ENCODE data around the gene ACP1. TPM values are rescaled to one million over a fixed set of nuclear protein-coding genes. Genes with fewer than 3 reads are reported as not detected.

ACP1 gene
- total RNA-seq, 6 donors from 2014 or later, result 34.7 to 113 (median 73.7) TPM

DNA sequence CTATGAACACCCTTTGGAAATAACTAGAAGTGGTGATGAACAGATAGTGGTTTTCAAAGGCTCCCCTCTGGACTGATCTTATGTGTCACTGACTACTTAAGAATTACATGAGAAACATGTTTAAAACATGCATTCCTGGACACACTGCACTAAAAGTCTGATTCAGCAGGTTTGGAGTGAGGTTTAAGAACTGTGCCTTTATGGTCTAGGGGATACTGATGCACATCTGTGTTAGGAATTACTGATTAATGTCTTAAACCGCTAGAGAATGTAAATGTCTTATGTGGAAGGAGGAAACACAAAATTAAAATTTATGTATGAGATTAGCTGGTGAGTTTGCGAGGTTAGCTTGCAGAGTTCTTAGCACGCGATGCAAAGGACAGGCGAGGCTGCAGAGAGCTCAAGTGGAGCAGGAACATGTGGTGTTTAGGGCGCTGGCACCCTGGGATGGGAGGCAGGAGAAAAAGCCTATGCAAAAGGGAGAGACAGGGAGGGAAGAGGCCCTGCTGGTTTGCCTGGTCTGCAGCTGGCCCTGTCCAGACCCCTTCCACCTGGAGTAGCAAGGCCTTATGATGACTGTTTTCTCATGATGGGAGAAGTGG lies 12.6 kb upstream of the ACP1 start:
- H3K4me3 ChIP-seq, result no peak overlapping the region
- WGBS, 2 donors, result 95% methylated on average over 6 of the region's 6 CpGs
- peaks cover 0 to 6% (median 6%) of the 10 kb centered on the region in 4 donors for H3K36me3 ChIP-seq
- no peak for TF ChIP-seq EP300 (IDR thresholded peaks at IDR 0.05)
- no peak for TF ChIP-seq POLR2A (IDR thresholded peaks at IDR 0.05)
- no peak for DNase-seq
- no peak overlapping the region for H3K27ac ChIP-seq
- no peak for ATAC-seq (ENCODE audit: low FRiP score in 2 of 2)
- no peaks in the 10 kb centered on the region for H3K4me1 ChIP-seq
- no peaks in the 10 kb centered on the region for H3K27me3 ChIP-seq
- no peaks in the 10 kb centered on the region for H3K9me3 ChIP-seq

DNA sequence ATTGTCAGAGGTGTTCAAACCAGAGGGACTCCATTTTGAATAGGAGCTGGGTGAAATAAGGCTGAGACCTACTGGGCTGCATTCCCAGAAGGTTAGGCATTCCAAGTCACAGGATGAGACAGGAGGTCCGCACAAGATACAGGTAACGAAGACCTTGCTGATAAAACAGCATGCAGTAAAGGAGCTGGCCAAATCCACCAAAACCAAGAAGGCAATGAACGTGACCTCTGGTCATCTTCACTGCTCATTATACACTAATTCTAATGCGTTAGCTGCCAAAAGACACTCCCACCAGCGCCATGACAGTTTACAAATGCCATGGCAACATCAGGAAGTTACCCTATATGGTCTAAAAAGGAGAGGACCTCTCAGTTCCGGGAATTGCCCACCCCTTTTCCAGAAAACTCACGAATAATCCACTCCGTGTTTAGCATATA lies 11.5 kb upstream of the ACP1 start:
- 88 to 95% methylated on average over 8 of the region's 8 CpGs for WGBS, 2 donors
- H3K4me1 ChIP-seq, result no peaks in the 10 kb centered on the region
- H3K36me3 ChIP-seq, result peaks cover 0 to 6% (median 6%) of the 10 kb centered on the region in 4 donors
- DNase-seq (no peak), ATAC-seq (ENCODE audit: low FRiP score in 2 of 2) (no peak)
- H3K27me3 ChIP-seq, result no peaks in the 10 kb centered on the region
- no peak overlapping the region for H3K27ac ChIP-seq
- H3K4me3 ChIP-seq, result no peak overlapping the region
- no peaks in the 10 kb centered on the region for H3K9me3 ChIP-seq
- TF ChIP-seq, protein P1, sequence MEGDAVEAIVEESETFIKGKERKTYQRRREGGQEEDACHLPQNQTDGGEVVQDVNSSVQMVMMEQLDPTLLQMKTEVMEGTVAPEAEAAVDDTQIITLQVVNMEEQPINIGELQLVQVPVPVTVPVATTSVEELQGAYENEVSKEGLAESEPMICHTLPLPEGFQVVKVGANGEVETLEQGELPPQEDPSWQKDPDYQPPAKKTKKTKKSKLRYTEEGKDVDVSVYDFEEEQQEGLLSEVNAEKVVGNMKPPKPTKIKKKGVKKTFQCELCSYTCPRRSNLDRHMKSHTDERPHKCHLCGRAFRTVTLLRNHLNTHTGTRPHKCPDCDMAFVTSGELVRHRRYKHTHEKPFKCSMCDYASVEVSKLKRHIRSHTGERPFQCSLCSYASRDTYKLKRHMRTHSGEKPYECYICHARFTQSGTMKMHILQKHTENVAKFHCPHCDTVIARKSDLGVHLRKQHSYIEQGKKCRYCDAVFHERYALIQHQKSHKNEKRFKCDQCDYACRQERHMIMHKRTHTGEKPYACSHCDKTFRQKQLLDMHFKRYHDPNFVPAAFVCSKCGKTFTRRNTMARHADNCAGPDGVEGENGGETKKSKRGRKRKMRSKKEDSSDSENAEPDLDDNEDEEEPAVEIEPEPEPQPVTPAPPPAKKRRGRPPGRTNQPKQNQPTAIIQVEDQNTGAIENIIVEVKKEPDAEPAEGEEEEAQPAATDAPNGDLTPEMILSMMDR (IDR thresholded peaks at IDR 0.05), result no peak
- TF ChIP-seq POLR2A (IDR thresholded peaks at IDR 0.05) (no peak), POLR2AphosphoS5 (IDR thresholded peaks at IDR 0.05) (no peak), EP300 (IDR thresholded peaks at IDR 0.05) (no peak)

DNA sequence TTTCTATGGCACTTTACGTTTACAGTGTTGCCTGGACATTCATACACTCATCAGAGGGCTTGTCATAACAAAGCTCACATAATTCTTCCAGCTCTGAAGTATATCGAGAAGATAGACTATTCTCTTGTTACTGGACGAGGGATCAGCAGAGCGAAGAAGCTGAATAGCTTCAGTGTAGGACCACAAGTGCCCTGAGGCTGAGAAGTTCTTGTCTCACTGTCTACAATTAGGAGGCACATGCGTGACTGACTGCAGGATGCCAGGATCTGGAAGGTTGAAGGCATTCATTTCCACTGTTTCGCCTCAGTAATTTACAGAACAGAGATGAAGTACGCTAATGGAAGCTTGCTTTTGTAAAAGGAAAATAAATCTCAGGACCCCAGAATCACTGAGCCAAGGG lies 10.5 kb upstream of the ACP1 start:
- Histone ChIP-seq H3K36me3 (peaks cover 0 to 6% (median 4%) of the 10 kb centered on the region in 4 donors), H3K27me3 (no peaks in the 10 kb centered on the region), H3K4me1 (no peaks in the 10 kb centered on the region), H3K27ac (no peak overlapping the region), H3K9me3 (no peaks in the 10 kb centered on the region), H3K4me3 (no peak overlapping the region)
- no peak for ATAC-seq (ENCODE audit: low FRiP score in 2 of 2)
- DNase-seq, result no peak
- WGBS, 2 donors, result 89 to 90% methylated on average over 7 of the region's 7 CpGs
- TF ChIP-seq EP300 (IDR thresholded peaks at IDR 0.05) (no peak), POLR2A (IDR thresholded peaks at IDR 0.05) (no peak), POLR2AphosphoS5 (IDR thresholded peaks at IDR 0.05) (no peak)
- TF ChIP-seq, protein P1 (IDR thresholded peaks at IDR 0.05), result no peak

DNA sequence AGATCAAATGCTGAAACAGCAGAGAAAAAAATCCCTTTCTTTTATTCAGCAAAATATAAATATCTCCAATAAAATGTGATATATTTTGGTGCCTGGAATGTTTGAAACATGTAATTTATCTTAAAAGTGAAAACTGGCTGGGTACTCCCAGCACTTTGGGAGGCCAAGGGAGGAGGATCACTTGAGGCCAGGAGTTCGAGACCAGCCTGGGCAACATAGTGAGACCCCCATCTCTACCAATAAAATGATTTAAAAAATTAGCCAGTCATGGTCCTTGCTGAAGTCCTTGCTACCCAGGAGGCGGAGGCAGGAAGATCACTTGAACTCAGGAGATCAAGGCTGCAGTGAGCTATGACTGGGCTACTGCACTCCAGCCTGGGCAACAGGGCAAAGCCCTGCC lies 9.6 kb upstream of the ACP1 start:
- no peak for DNase-seq
- Histone ChIP-seq H3K27me3 (no peaks in the 10 kb centered on the region), H3K9me3 (no peaks in the 10 kb centered on the region), H3K36me3 (peaks cover 0 to 4% (median 0%) of the 10 kb centered on the region in 4 donors), H3K27ac (no peak overlapping the region), H3K4me1 (peaks cover 0 to 2% (median 1%) of the 10 kb centered on the region in 4 donors), H3K4me3 (no peak overlapping the region)
- TF ChIP-seq POLR2AphosphoS5 (IDR thresholded peaks at IDR 0.05) (no peak), EP300 (IDR thresholded peaks at IDR 0.05) (no peak), POLR2A (IDR thresholded peaks at IDR 0.05) (no peak)
- TF ChIP-seq, protein P1 (IDR thresholded peaks at IDR 0.05), result no peak
- 94 to 97% methylated on average over 2 of the region's 2 CpGs for WGBS, 2 donors
- ATAC-seq (ENCODE audit: low FRiP score in 2 of 2), result no peak

DNA sequence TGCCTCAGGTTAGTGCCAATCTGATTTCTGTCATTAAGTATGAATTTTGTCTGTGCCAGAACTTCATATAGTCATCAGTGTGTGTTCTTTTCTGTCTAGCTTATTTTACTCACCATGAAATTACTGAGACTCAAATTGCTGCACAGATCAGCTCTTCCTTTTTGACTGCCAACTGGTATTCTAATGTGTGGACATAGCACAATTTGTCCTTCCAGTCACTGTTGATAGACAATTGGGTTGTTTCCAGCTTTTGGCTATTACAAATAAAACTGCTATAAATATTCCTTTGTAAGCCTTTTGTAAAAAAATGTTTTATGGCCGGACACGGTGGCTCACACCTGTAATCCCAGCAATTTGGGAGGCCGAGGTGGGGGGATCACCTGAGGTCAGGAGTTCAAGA lies 8.7 kb upstream of the ACP1 start:
- Histone ChIP-seq H3K4me3 (no peak overlapping the region), H3K4me1 (peaks cover 0 to 11% (median 10%) of the 10 kb centered on the region in 4 donors), H3K27me3 (no peaks in the 10 kb centered on the region), H3K27ac (no peak overlapping the region), H3K9me3 (no peaks in the 10 kb centered on the region), H3K36me3 (peaks cover 0 to 4% (median 0%) of the 10 kb centered on the region in 4 donors)
- ATAC-seq (ENCODE audit: low FRiP score in 2 of 2) (no peak), DNase-seq (no peak)
- 77 to 91% methylated on average over 3 of the region's 3 CpGs for WGBS, 2 donors
- no peak for TF ChIP-seq EP300 (IDR thresholded peaks at IDR 0.05)
- no peak for TF ChIP-seq POLR2A (IDR thresholded peaks at IDR 0.05)
- TF ChIP-seq POLR2AphosphoS5 (IDR thresholded peaks at IDR 0.05), result no peak
- TF ChIP-seq, protein P1 (IDR thresholded peaks at IDR 0.05), result no peak

All from upper lobe of left lung (tissue), 6 donors.